ENCODE data around the gene PANX2.
A peak's percentile ranks its signal among the peaks of the same experiment; 100 is the strongest.
"Not testable (repeated sequence)": the region's sequence is repeated elsewhere in the genome, so short reads cannot be mapped to it uniquely, and the experiment has no call there.

Gene PANX2

GRCh38 chr22:50148991-50149721, 21.4 kb upstream of the PANX2 start:
- DNase-seq, result peak; percentile 80

DNA sequence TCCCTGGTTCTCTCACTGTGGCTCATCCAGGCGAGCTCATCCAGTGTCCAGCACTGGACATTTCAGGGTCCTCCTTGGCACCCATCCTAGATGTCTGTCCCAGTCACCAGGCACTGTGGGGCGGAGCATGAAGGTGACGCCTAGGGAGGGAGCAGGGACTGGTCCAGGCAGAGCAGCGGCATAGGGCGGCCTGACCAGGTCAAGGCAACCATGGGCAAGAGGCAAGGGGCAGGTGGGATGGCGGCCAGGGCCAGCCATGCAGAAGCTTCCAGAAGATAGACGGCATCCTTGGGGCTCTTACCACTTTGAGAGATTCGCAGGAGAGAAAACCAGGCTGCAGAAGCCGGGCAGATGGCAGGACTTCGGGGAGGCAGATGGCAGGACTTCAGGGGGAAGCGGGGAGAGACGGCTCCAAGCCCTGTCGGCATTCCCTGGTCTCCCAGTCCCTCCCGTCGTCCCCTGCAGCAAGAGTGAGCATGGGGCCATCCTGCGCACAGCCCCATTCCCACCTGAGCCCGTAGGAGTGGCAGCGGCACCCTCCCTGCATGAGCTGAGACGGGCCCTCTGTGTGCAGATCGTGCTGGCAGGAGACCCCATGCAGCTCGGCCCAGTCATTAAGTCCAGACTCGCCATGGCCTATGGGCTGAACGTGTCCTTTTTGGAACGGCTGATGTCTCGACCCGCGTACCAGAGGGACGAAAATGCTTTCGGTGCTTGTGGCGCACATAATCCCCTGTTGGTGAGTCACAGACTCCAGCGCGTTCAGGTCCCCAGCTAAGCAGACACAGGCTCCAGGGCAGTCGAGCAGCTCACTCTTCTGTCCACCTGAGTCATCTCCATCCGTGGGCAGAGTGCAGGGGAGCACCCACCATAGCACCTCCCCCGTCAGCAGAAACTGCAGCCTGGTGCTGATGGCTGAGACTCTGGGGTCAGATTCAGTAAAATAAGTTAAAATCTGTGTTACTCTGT, 20.1 kb upstream of the PANX2 start:
- DNase-seq, result peak; percentile 65

- DNase-seq, result no peak
These were observed 18.7 kb upstream of the PANX2 start for GRCh38 chr22:50151571-50152537.

- DNase-seq, result no peak
These were observed 17.3 kb upstream of the PANX2 start for GRCh38 chr22:50153056-50153755.

DNA sequence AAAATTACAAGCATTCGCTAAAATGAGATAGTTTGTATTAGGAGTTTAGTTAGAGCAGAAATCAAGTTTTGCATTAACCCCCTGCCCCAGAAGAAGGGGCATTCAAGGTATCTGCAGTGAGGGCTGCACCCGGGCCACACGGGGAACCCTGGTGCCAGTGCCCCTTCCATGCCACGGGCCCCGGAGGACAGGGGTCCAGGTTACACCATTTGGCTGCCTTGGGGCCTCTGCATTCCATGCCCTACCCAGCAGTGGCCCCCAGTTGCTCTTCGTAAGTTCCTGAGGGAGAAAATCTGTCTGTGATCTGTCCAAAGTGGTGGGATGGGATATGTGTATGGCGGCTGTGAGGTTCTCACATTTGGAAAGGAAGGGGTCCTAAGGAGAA, 16.8 kb upstream of the PANX2 start:
- peak; percentile 37 for DNase-seq

DNA sequence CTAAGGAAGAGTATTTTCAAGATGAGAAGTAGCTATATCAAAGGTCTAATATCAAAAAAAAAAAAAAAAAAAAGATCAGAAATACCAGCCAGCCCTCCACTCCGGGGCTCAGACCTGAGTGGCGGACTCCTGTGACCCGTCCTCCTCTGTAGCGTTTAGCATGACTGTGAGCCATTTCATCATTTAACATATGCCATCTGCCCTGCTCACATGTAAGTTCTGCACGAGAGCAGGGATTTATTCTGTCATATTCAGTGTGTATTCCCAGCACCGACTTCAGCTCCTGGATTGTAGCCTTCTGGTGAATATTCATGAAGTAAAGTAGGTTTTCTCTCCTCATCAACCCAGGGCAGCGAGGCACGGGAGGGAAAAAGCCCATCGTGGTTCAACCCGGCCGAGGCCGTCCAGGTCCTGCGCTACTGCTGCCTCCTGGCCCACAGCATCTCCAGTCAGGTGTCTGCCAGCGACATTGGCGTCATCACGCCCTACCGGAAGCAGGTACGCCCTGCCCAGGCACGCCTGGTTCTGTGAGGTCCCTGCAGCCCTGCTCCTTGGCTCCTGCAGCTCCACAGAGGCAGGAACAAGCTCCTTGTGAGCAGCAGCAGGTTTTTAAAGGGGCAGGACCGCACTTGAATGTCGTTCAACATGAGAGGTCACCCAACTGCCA, 12.7 kb upstream of the PANX2 start:
- DNase-seq, result no peak

- DNase-seq, result no peak
These were observed 9.6 kb upstream of the PANX2 start for GRCh38 chr22:50160947-50161346.

- DNase-seq, result no peak
These were observed 8.8 kb upstream of the PANX2 start for GRCh38 chr22:50161508-50162390.

DNA sequence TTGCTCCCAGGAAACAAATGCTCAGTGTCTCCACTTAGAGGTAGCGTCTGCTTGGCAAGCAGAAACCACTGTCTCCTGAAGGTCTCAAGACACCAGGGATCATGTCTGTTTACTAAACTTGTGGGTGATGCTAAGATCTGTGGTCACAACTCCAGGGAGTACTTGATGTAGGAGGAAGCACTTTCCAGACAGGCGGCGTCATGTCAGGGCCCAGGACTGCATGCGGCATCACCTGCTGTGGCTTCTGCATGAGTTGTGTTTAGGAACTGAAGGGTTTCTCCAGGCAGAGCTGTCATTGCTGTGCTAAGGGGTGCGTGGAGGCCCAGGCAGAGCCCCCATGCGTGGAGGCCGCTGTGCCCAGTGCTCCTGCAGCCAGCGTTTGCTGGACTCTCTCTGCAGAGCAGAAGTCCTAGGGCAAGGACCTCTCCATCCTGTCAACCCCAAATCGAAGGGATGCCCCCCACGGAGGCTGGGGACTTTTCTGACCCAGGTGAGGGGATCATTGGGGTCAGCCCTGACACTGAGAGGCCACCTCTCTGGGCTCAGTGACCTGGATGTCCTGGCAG, 8.1 kb upstream of the PANX2 start:
- no peak for DNase-seq

DNA sequence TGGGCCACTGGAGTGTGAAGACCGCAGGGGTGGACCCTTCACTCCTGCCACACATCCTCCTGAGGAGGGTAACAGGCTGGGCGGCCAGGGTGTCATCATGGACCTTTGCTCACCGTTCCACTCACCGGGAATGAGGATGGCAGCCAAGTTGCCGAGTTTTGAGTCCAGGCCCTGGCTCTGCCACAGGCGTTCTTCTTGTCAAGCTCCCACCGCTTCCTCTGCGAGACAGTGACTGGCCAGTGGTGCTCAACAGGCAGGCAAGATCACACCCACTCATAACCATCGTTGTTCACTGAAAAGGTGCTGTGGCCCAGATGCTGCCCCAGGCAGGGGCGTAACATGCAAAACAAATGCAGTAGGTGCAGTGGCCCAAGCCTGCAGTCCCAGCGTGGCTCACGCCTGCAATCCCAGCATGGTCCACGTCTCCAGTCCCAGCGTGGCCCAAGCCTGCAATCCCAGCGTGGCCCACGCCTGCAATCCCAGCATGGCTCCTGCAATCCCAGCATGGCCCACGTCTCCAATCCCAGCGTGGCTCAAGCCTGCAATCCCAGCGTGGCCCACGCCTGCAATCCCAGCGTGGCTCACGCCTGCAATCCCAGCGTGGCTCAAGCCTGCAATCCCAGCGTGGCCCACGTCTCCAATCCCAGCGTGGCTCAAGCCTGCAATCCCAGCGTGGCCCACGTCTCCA, 5.0 kb upstream of the PANX2 start:
- DNase-seq, result no peak

DNA sequence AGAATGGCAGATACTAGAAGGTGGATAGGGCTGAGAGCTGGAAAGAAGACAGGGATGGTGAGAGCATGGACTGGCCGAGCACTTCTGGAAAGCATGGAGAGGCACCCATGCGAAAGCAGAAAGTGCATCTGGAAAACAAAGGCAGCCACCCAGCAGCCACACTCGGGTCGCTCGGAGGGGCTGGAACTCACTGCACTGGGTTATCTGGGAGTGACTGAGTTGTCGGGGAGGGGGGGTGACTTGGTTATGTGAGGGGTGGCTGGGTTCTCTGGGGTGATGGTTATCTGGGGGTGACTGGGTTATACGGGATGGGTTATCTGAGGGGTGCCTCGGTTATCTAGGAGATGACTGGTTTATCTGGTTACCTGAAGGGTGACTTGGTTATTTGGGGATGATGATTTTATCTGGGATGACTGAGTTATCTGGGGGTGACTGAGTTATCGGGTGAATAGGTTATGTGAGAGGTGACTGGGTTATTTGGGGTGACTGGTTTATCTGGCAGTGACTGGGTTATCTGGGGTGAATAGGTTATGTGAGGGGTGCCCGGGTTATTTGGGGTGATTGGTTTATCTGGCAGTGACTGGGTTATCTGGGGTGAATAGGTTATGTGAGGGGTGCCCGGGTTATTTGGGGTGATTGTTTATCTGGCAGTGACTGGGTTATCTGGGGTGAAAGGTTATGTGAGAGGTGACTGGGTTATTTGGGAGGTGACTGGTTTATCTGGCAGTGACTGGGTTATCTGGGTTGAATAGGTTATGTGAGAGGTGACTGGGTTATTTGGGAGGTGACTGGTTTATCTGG, 2.6 kb upstream of the PANX2 start:
- no peak for DNase-seq

DNA sequence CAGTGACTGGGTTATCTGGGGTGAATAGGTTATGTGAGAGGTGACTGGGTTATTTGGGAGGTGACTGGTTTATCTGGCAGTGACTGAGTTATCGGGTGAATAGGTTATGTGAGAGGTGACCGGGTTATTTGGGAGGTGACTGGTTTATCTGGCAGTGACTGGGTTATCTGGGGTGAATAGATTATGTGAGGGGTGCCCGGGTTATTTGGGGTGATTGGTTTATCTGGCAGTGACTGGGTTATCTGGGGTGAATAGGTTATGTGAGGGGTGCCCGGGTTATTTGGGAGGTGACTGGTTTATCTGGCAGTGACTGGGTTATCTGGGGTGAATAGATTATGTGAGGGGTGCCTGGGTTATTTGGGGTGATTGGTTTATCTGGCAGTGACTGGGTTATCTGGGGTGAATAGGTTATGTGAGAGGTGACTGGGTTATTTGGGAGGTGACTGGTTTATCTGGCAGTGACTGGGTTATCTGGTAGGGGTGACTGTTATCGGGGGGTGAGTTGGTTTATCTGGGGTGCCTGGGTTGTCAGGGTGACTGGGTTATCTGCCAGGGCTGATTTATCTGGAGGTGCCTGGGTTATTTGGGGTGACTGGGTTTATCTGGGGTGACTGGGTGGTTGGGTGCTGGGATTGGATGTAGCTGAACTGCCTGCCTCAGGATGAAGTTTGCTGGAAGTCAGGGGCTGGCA, 1.9 kb upstream of the PANX2 start:
- DNase-seq, result not testable (repeated sequence)

- no peak for DNase-seq
These were observed 1.3 kb upstream of the PANX2 start for GRCh38 chr22:50169181-50169759.

- DNase-seq, result no peak
These were observed 673 bp upstream of the PANX2 start for GRCh38 chr22:50169774-50170341.

DNA sequence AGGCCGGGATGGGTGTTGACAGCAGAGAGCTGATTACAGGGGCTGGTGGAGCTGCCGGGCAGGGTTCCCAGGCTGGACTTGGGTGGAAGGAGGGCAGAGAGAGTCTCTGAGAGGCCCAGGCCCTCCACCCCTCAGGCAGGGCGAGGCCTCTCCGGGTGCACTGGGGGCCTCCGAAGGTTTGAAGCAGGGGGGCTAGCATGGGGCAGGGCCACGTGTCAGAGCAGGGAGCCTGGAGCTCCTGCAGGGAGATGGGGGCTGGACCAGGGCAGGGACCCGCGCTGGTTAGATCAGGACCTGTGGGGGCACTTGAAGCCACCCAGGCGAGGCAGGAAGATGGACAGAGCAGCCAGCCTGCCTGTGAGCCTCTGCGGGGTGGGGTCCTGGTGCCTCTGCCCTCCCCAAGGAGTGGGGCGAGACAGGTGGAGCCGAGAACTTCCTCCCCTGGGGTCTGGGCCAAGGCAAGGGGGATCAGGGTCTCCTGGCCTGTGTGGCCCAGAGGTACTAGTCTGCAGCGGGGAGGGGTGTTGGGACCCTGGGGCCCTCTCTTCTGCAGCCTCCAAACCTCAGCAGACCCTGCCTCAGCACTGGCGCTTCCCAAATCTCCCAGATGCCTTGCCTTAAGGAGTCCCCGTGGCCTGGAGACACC, 911 bp downstream of the PANX2 start:
- no peak for DNase-seq

- DNase-seq, result no peak
These were observed 1.5 kb downstream of the PANX2 start for GRCh38 chr22:50171965-50172421.
